Inflammatory macrophage treated with lipopolysaccharide for 4 hours (primary cell): ENCODE measurements around the gene PLCG2.

Experiments
- DNase-seq: peaks from one replicate; pipeline ENCODE4 v3.0.0-alpha.2; 2020

The PLCG2 gene

GRCh38 chr16:81817789-81818567 is 38.9 kb downstream of the PLCG2 start:
- peak; percentile 56 for DNase-seq

GRCh38 chr16:81818568-81818896 is 39.4 kb downstream of the PLCG2 start:
- DNase-seq: no peak

GRCh38 chr16:81818905-81819304 is 39.8 kb downstream of the PLCG2 start:
- DNase-seq: no peak

- no peak for DNase-seq
Observed at GRCh38 chr16:81821436-81822128, 42.5 kb downstream of the PLCG2 start.

- peak; percentile 59 for DNase-seq
Observed at GRCh38 chr16:81823111-81823510, 44.0 kb downstream of the PLCG2 start.

GRCh38 chr16:81823734-81824133 is 44.6 kb downstream of the PLCG2 start:
- no peak for DNase-seq

GRCh38 chr16:81826523-81826922 is 47.4 kb downstream of the PLCG2 start:
- no peak for DNase-seq

GRCh38 chr16:81830845-81831540 is 51.9 kb downstream of the PLCG2 start:
- no peak for DNase-seq

GRCh38 chr16:81831722-81832126 is 52.6 kb downstream of the PLCG2 start:
- DNase-seq: peak; percentile 97

GRCh38 chr16:81832801-81833547 is 53.9 kb downstream of the PLCG2 start:
- peak; percentile 48 for DNase-seq

GRCh38 chr16:81833751-81834150 is 54.7 kb downstream of the PLCG2 start:
- DNase-seq: no peak

GRCh38 chr16:81834868-81835267 is 55.8 kb downstream of the PLCG2 start:
- DNase-seq: no peak

- peak; percentile 11 for DNase-seq
Observed at GRCh38 chr16:81836279-81837054, 57.4 kb downstream of the PLCG2 start.

GRCh38 chr16:81837312-81837751 is 58.2 kb downstream of the PLCG2 start:
- peak; percentile 20 for DNase-seq

GRCh38 chr16:81838794-81839193 is 59.7 kb downstream of the PLCG2 start:
- peak; percentile 57 for DNase-seq

GRCh38 chr16:81841722-81842121 is 62.6 kb downstream of the PLCG2 start:
- DNase-seq: no peak

GRCh38 chr16:81842564-81843242 is 63.6 kb downstream of the PLCG2 start:
- DNase-seq: no peak

GRCh38 chr16:81843243-81843582 is 64.1 kb downstream of the PLCG2 start:
- DNase-seq: peak; percentile 7

GRCh38 chr16:81843683-81844082 is 64.6 kb downstream of the PLCG2 start:
- DNase-seq: peak; percentile 29

GRCh38 chr16:81846105-81846504 is 67.0 kb downstream of the PLCG2 start:
- DNase-seq: no peak

- no peak for DNase-seq
Observed at GRCh38 chr16:81848306-81848853, 69.3 kb downstream of the PLCG2 start.
